HG03097 (cell line): ENCODE measurements around the gene CASK.

Experiments used
- ATAC-seq: cut with Tn5 transposase; IDR thresholded peaks from one replicate; pipeline ENCODE4 v1.9.1; 2021; ENCODE audit not compliant: unreplicated experiment, low FRiP score

CASK gene

DNA sequence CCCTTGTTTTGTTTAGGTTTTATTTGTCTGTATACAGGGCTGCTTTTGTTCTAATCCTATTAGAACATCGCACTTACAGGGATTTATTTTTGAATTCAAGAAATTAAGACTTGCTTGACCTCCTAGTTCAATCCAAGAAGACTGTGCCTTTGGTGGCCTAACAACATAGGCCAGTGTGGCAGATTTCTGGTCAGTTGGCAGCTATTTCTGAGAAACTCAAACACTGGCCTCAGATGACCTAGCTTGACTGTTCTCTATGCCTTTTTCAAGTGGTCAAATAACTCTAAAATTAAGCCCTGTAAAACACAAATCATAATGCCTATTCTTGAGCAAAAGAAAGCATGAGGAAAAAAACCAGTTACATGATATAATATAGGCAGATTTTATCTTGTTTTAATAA, 323.8 kb downstream of the CASK start:
- ATAC-seq = no peak

DNA sequence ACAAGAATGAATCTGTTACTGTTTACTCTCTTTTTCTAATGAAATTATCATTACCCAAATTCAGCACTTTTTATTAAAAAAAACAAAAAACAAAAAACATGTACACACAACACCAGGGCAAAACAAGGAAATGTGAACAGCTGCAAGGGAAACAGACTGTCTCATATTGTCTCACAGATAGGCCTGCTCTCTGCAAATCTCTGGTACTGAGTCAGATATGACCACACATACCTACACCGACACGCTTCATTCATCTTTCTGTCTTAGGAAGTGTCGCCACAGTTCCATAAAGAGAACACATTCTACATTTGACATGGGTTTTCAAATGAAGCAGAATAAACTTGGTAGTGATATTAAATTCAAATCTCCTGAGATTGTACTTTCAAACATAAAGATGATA, 326.8 kb downstream of the CASK start:
- peak; percentile 79 for ATAC-seq

DNA sequence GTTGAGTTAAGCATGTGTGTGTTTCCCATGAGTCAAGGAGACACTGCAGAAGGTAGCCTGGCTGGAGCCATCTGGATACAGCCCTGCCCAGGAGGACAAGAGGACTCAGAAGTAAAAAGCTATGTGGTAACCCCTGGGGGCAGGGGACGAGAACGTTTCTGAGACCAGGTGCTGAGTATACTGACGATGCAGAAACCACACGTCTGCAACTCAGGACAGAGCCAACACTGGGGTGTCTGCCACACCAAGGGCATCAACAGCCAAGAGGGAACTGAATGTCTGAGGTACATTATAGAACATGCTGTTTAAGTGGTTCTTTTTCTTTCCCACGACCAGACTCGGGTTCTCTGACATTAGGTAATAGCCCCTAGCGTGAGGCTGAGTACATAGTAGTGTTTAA, 328.7 kb downstream of the CASK start:
- ATAC-seq = no peak

DNA sequence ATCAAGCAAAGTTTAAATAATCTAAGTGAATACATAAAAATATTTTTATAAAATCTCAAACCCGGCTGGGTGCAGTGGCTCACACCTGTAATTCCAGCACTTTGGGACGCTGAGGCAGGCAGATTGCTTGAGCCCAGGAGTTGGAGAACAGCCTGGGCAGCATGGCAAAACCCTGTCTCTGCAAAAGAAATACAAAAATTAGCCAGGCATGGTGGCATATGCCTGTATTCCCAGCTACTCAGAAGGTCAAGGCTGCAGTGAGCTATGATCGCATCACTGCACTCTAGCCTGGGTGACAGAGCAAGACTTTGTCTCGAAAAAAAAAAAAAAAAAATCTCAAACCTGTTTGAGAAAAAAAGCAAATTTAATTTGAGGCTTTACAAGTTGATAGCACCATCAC, 331.4 kb downstream of the CASK start:
- no peak for ATAC-seq

DNA sequence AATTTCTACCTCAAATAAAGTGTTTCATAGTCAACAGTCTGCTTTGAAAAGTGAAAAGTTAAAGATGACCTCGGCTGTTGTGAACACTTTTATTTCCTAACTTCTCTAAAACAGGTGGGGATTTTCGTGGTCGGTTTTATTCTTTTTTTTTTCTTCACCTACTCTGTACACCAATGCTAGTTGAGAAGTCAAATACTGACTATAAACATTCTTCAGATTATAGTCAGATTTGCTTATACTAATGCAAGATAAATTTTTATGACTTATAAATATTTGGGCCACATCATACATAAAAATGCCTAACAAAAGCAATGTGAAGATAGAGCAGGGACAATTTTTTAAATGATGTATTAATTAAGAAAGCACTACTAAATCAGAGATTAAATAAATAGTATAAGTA, 332.7 kb downstream of the CASK start:
- ATAC-seq = no peak

DNA sequence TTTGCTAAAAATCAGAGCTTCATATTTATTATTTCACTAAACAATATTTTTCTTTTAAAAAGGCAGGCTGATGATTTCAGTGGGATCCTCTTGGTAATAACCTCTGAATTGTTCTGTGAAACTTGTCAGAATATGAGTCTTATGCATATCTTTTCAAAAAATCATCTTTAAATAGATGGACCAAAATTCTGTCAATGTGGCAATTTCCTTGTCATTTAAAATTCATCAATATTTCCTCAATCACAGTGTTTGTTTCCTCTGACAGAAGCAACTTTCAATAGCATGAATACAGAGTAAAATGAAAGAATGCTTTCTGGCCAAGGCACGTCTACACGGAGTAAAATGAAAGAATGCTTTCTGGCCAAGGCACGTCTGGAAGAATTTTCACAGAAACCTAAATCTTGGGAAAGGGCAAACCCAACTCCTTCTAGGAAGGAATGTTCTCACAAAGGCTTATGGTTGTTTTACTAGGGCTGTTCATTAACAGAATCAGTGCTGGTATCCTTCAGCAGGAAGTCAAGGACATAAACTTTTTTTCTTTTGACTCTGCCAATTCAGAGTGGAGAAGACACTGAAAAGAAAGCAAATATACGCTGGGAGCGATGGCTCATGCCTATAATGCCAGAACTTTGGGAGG, 333.6 kb downstream of the CASK start:
- ATAC-seq = no peak

DNA sequence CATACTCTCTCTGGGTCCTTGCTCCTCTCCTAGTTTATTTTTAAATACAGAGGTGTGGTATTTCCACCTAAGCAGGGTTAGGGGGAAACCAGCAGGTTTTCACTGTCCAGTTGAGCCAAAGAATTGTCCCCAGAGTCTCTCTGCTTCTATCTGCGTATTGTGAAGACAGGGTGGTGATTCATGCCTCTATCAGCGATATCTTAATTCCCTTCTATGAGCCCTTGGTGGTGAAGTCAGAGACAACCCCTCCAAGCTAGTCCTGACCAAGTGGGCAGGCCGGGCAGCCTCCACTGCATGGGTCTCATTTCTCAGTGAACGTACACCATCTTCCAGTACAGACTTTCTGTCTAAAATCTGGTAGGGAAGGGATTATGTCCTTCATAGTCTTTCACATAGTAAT, 335.1 kb downstream of the CASK start:
- ATAC-seq = no peak

DNA sequence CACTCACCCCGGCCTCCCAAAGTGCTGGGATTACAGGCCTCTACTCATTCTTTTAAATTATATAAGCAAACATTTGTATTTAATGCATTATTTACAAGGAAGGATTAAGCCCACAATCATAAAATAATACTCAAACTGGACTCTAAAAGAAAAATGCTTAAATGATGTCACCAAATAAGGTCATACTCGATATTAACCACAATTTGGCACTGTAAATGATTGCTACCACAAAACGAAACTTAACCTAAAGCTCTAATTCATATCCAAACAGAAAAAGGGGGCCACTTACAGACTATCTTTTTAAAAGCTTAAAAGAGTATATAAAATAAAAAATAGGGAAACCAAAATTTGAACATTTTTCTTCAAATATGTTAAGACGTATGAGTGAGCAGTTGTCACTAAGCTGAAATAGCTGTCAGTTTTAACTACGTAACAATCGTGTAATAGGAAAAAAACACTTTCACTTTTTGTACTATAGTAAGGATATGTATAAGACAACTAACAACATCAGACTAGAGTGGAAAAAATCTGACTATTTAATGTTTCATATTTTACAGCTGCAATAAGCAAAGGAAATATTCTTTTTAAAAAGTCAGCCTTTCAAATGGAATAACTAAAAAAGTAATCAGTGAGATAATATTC, 342.8 kb downstream of the CASK start:
- ATAC-seq = no peak

DNA sequence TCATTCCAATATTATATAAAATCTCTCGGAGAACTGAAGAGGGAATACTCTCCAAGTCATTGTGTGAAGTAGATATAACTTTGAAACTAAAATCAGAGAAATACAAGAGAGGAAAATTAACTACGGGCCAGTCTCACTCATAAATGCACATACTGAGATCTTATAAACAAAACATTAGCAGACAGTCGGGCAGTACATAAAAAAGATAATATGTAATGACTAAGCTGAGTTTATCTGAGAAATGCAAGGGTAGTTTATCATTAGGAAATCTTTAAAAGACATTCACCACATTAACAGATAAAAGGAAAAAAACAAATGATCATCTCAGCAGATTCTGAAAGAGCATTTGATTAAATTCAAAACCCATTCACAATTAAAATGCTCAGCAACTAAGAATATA, 359.5 kb downstream of the CASK start:
- no peak for ATAC-seq

DNA sequence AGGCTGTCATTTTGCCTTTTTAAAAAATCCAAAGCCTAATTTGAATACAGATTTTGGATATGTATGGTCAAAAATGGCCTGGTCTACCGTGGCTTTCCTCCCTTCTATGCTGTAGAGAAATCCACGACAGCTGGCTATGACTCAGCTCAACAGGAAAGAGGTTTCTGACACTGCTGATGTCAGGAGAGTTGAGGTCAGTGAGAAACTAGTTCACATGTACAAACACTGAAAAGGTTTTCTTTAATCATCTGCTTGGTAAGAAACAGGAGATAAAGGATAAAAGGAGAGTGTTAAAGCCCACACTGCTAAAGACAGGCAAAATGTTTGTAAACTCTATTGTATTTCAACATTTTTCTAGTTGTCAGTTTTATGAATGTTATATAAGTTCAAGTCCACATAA, 362.3 kb downstream of the CASK start:
- ATAC-seq = no peak

DNA sequence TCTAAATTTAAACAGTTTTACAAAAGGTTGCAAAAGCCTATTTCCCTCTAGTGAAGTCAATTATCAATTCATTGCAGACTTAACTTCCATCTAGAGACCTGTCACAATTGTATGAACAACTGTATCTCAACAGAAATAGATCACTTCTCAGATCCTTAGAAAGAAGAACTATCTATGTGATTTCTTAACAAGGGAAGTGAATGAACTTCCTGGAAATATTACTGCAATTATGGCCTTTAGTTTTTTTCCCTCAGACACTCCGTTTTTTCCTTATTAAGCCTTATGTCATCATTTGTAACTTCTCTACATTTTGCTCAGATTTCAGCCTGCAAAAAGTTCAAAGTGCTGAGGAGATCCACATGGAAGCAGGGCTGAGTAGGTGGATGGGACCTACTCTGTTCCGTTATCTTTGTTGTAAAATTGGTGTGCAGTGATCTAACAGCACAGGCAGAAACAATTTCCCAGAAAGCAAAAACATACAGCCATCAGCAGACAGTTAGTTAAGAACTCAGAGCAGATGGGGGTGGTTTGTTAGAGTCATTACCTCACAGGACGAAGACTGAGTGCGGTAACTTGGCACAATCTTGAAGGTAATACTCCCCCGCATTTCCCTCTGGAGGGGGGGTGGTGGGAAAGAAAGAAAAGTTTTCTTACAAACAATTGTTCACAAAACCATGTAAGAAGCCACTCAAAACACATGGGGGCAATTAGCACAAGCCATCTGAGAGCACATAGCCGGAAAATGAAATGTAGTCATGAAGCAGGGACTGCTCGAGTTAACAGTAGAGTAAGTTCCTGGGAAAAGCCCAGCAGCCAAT, 363.9 kb downstream of the CASK start:
- no peak for ATAC-seq

DNA sequence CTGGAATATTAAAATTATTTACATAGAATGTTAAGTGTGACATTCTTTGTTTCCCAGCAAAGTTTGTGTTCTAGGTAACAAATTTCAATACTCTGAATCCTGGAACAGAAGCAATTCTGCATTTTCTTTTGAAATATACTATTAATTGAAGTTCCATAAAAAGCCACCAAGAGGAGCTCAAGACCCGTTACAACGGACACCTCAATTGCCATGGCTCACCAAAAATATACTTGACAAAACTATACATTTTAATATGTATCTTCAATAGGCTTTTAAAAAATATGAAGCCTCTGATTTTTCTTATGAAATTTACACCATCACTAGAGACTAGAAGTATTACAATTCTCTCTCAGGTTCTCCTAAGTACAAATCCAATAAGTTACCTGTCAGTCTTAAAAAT, 364.8 kb downstream of the CASK start:
- no peak for ATAC-seq

DNA sequence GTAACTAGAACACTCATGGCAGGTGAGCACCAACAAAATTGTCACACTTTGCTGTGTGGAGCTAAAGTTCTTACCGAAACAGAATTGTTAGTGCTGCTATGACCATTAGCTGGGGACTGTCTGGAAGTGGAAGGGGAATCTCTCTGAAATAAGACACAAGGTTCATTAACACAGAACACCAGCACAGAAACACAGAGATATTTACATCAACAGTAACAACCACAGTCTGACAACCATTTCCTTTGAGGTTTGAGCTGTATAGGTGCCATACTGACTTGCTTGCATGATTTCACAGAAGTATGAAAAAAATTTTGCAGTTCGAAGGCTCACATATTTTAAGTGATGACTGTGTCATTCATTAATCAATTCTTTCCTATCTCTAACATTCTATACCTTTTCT, 366.4 kb downstream of the CASK start:
- ATAC-seq = no peak

DNA sequence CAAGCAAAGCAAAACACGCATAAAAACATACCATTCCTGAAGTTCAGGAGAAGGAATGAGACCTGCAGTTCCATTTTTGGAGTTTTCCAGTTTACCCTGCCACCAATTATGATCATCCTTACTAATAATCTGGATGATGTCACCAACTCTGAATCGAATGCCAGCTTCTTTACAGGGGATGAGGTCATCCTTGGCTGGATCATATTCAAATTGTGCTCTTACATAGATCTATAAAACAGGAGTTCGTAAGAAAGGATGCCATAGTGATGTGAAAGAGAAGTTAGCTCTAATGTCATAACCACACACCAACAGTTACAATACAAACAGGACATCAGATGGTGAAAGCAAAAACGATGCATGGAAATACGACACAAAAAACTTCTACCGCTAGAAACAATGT, 369.7 kb downstream of the CASK start:
- no peak for ATAC-seq

DNA sequence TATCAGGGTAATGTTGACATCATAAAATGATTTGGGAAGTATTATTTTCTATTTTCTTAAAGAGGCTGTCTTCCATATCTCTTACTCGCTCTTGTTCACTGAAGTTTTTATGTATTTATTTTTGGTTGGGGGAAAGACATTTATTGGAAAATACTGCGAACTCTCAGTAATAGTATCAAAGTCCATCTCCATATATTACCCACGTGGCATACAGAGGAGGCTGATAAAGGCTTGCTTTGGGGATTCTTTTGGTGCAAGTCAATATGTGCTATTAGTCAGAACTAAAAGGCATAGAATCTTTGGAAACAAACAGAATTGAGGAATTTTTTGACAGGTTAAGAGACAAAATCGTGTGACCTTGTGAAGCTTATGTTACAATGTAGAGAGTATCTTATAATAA, 374.9 kb downstream of the CASK start:
- no peak for ATAC-seq

DNA sequence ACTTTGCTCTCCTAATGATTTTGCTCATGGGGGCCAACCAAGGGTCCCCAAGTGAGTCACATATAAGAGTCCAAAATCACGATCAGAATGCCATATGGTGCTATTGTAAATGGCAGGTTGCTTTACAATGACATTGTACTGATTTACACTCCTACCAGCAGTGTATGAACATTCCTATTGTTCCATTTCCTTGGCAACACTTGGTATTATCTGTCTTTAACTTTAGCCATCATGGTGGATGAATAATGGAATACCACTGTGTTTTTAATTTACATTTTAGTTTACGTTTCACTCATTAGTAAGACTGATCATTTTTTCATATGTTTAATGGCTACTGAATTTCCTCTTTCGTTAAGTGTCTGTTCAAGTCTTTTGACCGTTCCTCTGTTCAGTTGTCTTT, 379.7 kb downstream of the CASK start:
- no peak for ATAC-seq

DNA sequence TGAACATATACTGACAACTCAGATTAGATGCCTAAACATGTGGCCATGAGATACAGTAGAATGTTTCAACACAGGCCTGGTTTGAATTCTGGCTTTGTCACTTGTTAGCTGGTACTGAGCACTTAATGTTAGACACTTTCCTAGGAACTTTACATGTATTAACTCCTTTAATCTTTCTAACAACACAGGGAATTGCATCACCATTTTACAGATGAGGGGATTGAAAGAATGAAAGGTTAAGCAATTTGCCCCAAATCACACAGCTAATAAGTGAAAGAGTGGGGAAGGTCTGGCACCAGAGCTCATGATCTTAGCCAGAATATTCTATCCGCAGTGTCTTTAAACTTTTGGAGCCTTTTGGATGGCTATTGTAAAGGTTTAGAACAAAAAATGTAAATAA, 380.3 kb downstream of the CASK start:
- ATAC-seq = no peak

DNA sequence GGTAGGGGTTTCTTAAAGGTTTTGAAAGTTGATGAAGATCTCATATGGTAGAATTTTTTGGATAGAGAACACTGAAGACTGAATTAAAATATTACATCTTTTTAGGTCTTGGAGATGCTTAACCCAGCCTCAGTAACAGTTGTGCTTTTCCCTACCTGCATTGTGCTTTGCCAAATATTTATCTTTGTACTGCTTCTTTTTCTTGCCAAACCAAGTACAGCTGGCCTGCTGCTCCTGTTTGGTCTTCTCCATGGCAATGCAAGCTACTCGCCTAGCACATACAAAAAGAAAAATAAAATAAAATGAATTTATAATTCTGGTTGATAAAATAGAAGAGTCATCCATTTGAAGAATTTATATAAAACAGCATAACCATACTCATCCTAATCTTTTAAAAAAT, 380.8 kb downstream of the CASK start:
- ATAC-seq = no peak

DNA sequence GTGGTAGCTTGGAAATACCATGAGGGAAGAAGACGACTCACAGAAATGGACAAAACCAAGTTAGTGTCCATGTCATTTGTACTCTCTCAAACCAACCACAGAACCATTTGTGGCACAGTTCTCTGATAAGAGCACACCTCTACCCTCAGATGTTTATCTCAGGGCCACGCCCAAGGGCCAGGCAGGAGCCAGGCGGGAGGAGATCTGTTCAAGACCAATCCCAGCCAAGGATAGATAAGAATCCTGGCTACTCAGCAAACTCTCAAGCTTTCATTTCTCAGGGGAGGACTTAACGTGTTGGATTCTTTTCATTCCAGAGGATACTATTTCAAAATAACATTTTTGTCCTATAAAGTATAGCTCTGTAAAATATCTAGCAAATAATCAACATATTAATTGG, 381.2 kb downstream of the CASK start:
- no peak for ATAC-seq

DNA sequence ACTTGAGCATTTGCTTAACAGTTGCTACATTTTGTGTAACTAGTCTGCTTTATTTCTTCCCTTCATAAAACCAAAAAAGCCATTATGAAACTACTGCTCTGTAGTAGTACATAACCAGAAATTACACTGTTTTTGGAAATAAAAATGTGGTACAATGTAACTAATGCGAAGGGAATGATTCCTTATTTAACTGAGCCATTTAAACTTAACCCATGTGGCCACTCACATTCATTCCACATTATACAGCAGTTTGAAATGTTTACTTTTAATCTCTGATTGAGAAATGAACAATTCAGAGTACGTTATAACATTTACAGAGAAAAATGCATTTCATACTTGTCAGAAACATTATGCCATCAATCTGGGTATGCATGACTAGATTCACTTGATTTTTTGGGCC, 382.0 kb downstream of the CASK start:
- ATAC-seq = no peak

DNA sequence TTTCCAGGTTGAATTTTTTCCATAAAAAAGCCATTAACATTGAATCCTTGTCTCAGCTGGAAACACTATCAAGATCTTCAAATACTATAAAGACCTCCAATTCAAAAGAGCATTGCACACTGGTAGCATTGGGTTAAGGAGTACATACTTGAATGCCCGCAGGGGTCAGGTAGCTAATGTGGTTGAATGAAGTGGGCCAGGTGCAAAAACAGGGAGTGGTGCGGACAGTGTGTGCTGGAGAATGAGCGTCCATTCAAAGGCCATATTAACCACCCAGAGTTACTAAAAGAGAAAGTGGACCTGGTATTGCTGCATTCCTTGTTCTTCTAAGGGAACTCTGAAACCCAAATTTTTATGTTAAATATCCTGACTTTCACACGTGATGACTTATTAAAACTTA, 384.6 kb downstream of the CASK start:
- no peak for ATAC-seq

DNA sequence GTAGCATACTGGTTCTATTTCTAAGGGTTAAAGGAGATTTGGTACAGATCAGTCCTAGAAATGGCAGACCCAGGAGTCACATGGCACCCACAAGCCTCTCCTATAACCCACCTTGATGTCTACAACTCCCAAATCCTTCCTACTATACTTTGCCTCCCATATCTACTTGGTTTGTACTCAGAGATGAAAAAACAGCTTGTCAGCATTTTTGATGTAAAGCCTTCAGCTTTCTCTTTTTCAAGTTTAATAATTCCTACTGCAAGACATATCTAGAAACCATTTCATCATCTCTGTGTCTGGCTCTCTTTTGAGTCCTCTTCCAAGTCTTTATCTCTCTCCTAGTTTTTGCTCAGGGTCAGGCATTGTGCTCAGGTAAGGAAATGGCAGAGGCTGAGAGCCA, 393.3 kb downstream of the CASK start:
- no peak for ATAC-seq
